Suprapubic skin (tissue), 4 donors: Measurements from ENCODE around the gene DDX5. TPM values are rescaled to one million over a fixed set of nuclear protein-coding genes. Genes with fewer than 3 reads are reported as not detected.
"Not testable (repeated sequence)": the region's sequence is repeated elsewhere in the genome, so short reads cannot be mapped to it uniquely, and the experiment has no call there.

ENCODE experiments used
- DNase-seq, 2 donors: peaks; one replicate each; pipeline ENCODE4 v3.0.0-alpha.2; 2019; ENCODE audit warnings: low spot score in 2 of 2
- H3K27ac ChIP-seq: fragments of 200-600 bp; sonication (generic); one replicate; pipeline ENCODE4 v1.5.1; 2019
- H3K27me3 ChIP-seq: fragments of 200-600 bp; sonication (generic); one replicate; pipeline ENCODE4 v1.5.1; 2019
- H3K36me3 ChIP-seq: fragments of 200-600 bp; sonication (generic); one replicate; pipeline ENCODE4 v1.5.1; 2019
- H3K4me1 ChIP-seq: fragments of 200-600 bp; sonication (generic); one replicate; pipeline ENCODE4 v1.5.1; 2019
- H3K4me3 ChIP-seq: fragments of 200-600 bp; sonication (generic); one replicate; pipeline ENCODE4 v1.5.1; 2019; ENCODE audit warnings: mild to moderate bottlenecking
- H3K9me3 ChIP-seq: fragments of 200-600 bp; sonication (generic); one replicate; pipeline ENCODE4 v1.5.1; 2019
- CTCF ChIP-seq, 2 donors: fragments of 200-600 bp in 1 of 2; fragments of 450-650 bp in 1 of 2; sonication (generic) in 1 of 2; IDR thresholded peaks; one replicate each; pipeline ENCODE4 v1.5.1; 2016 to 2019; ENCODE audit warnings: antibody characterized with exemption in 2 of 2, mild to moderate bottlenecking in 1 of 2, moderate library complexity in 1 of 2
- EP300 ChIP-seq: sonication (generic); formaldehyde crosslinking; IDR thresholded peaks from one replicate; pipeline ENCODE4 v1.6.1; 2017; ENCODE audit warnings: antibody characterized with exemption
- POLR2A ChIP-seq, 2 donors: fragments of 450-650 bp; IDR thresholded peaks; one replicate each; pipeline ENCODE4 v1.6.1; 2017; ENCODE audit warnings: antibody characterized with exemption in 2 of 2, mild to moderate bottlenecking in 2 of 2, moderate library complexity in 2 of 2
- POLR2AphosphoS5 ChIP-seq, 3 donors: sonication (generic); formaldehyde crosslinking; IDR thresholded peaks; one replicate each; pipeline ENCODE4 v1.6.1; 2017; ENCODE audit warnings: antibody characterized with exemption in 3 of 3
- WGBS: methylation state at CpG from one replicate; pipeline ENCODE4 v1.1.5; 2018; 5-methylcytosine and 5-hydroxymethylcytosine counted together
- total RNA-seq, 4 donors: library from RNA; depleted of rRNA; stranded (reverse); fragments of >200 nt; gene quantifications; one replicate each; pipeline ENCODE4 v1.1.0, GENCODE V29; 2016

Gene DDX5
- total RNA-seq, 4 donors from 2014 or later, result 532 to 1,402 (median 922) TPM

- TF ChIP-seq POLR2A (IDR thresholded peaks at IDR 0.05), result no peak
- TF ChIP-seq CTCF (IDR thresholded peaks at IDR 0.05), result no peak
- TF ChIP-seq EP300, result no peak
- TF ChIP-seq POLR2AphosphoS5 (IDR thresholded peaks at IDR 0.05), result no peak
- H3K36me3 ChIP-seq, result peaks cover 41% of the 10 kb centered on the region
- peak overlapping the region; percentile 80 for H3K4me3 ChIP-seq
- no peak for DNase-seq
- no peaks in the 10 kb centered on the region for H3K27me3 ChIP-seq
- H3K27ac ChIP-seq, result peak overlapping the region; percentile 71
- WGBS, result under 1% methylated on average over 14 of the region's 20 CpGs
- H3K9me3 ChIP-seq, result no peaks in the 10 kb centered on the region
- H3K4me1 ChIP-seq, result peaks cover 67% of the 10 kb centered on the region
These were observed 9.7 kb downstream of the DDX5 start for GRCh38 chr17:64496348-64496785.

- Histone ChIP-seq H3K4me1 (peaks cover 56% of the 10 kb centered on the region), H3K4me3 (peak overlapping the region; percentile 80), H3K36me3 (peaks cover 36% of the 10 kb centered on the region)
- WGBS, result 87% methylated on average over 5 of the region's 5 CpGs
- H3K27ac ChIP-seq, H3K9me3 ChIP-seq, H3K27me3 ChIP-seq, DNase-seq: not testable (repeated sequence)
These were observed 10.8 kb downstream of the DDX5 start for GRCh38 chr17:64495300-64495699.

GRCh38 chr17:64494121-64494520, 12.0 kb downstream of the DDX5 start:
- H3K27me3 ChIP-seq, result no peaks in the 10 kb centered on the region
- peaks cover 36% of the 10 kb centered on the region for H3K36me3 ChIP-seq
- no peak overlapping the region for H3K27ac ChIP-seq
- TF ChIP-seq POLR2A (IDR thresholded peaks at IDR 0.05) (no peak), CTCF (IDR thresholded peaks at IDR 0.05) (no peak)
- H3K9me3 ChIP-seq, result no peaks in the 10 kb centered on the region
- no peak for DNase-seq
- H3K4me3 ChIP-seq, result no peak overlapping the region
- peaks cover 44% of the 10 kb centered on the region for H3K4me1 ChIP-seq
- 83% methylated on average over 2 of the region's 2 CpGs for WGBS

- H3K27me3 ChIP-seq, result no peaks in the 10 kb centered on the region
- H3K36me3 ChIP-seq, result peaks cover 37% of the 10 kb centered on the region
- DNase-seq, result no peak
- no peaks in the 10 kb centered on the region for H3K9me3 ChIP-seq
- peaks cover 31% of the 10 kb centered on the region for H3K4me1 ChIP-seq
- H3K27ac ChIP-seq, result no peak overlapping the region
- 68% methylated on average over 6 of the region's 6 CpGs for WGBS
- no peak overlapping the region for H3K4me3 ChIP-seq
- TF ChIP-seq EP300 (no peak), CTCF (IDR thresholded peaks at IDR 0.05) (peak; percentile 37 to 57), POLR2AphosphoS5 (IDR thresholded peaks at IDR 0.05) (no peak), POLR2A (IDR thresholded peaks at IDR 0.05) (no peak)
These were observed 13.5 kb downstream of the DDX5 start for GRCh38 chr17:64492481-64493109.

GRCh38 chr17:64491994-64492393, 14.1 kb downstream of the DDX5 start:
- Histone ChIP-seq H3K4me1 (peaks cover 27% of the 10 kb centered on the region), H3K27ac (no peak overlapping the region), H3K27me3 (no peaks in the 10 kb centered on the region), H3K36me3 (peaks cover 40% of the 10 kb centered on the region), H3K4me3 (no peak overlapping the region), H3K9me3 (no peaks in the 10 kb centered on the region)
- no peak for DNase-seq
- 69% methylated on average over 3 of the region's 3 CpGs for WGBS
- TF ChIP-seq POLR2AphosphoS5 (IDR thresholded peaks at IDR 0.05) (no peak), CTCF (IDR thresholded peaks at IDR 0.05) (no peak)
